H1 (cell line): ENCODE measurements around the gene R3HDM1. TPM values are rescaled to one million over a fixed set of nuclear protein-coding genes. Genes with fewer than 3 reads are reported as not detected.

Experiments used
- BRCA1 ChIP-seq: IDR thresholded peaks from 2 replicates; pipeline ENCODE4 v1.6.1; 2012; ENCODE audit warnings: low read depth, low read length, improper control_type of control experiment
- GTF2F1 ChIP-seq: IDR thresholded peaks from 2 replicates; pipeline ENCODE4 v1.6.1; 2012; ENCODE audit warnings: low read depth, low read length, improper control_type of control experiment, borderline replicate concordance
- NRF1 ChIP-seq: IDR thresholded peaks from 2 replicates; pipeline ENCODE4 v1.6.1; 2011; ENCODE audit warnings: mild to moderate bottlenecking, low read depth, low read length, improper control_type of control experiment
- RXRA ChIP-seq: IDR thresholded peaks from 2 replicates; pipeline ENCODE4 v1.6.1; 2011; ENCODE audit warnings: low read depth, mild to moderate bottlenecking, low read length, moderate library complexity; ENCODE audit not compliant: insufficient read depth
- SP1 ChIP-seq: IDR thresholded peaks from 2 replicates; pipeline ENCODE4 v1.6.1; 2011; ENCODE audit warnings: low read depth, low read length
- polyA plus RNA-seq, 7 experiments: library from polyadenylated mRNA; depleted of rRNA in 3 of 7; stranded (reverse) in 5 of 7; unstranded in 2 of 7; fragments of >200 nt in 5 of 7; fragments of 200-250 nt in 2 of 7; gene quantifications; 1 replicate in 5 of 7; 2 replicates in 1 of 7; 4 replicates in 1 of 7; pipeline versions ENCODE4 v1.2.1 to v1.2.3, GENCODE V29; 2011 to 2013; ENCODE audit warnings: missing spikeins in 2 of 7, mixed read lengths in 2 of 7
- total RNA-seq: library from RNA; stranded (reverse); fragmentation: NEBNext Ultra II Directional; extraction: Animal tissue kit (Norgen Biotek cat#: 25700); gene quantifications from 2 replicates; pipeline ENCODE4 v1.2.1, GENCODE V29; 2021
- TF ChIP-seq, protein P1 (sequence below): IDR thresholded peaks from 2 replicates; pipeline ENCODE4 v1.6.1; 2012; ENCODE audit warnings: low read length, inconsistent platforms

Gene R3HDM1
- total and polyA plus RNA-seq, 2 of the 8 experiments (the other 6 are each of a cell fraction or from before 2014, with no cell fraction given), result 77.7 to 120 TPM

DNA sequence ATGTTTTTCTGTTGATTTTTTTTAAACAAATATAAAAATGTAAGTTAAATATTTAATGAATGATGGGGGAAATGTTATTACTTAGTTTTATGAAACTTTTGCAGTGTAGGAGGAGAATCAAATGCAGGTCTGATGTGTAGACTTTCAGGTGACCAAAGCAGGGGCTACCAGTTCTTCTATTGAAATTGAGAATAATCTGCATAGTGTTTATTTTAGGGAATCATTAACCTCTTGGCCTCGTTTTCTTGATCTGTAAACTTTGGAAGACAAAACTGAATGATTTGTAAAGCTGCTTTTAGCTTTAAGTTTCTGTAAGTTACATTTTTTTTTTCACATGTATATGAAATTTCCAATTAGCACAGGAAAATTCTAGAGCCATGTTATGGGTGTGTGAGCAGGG, 99.2 kb downstream of the R3HDM1 start (continued):
- TF ChIP-seq RXRA (no peak), GTF2F1 (no peak), SP1 (no peak), BRCA1 (no peak), NRF1 (no peak)
- TF ChIP-seq, protein P1, sequence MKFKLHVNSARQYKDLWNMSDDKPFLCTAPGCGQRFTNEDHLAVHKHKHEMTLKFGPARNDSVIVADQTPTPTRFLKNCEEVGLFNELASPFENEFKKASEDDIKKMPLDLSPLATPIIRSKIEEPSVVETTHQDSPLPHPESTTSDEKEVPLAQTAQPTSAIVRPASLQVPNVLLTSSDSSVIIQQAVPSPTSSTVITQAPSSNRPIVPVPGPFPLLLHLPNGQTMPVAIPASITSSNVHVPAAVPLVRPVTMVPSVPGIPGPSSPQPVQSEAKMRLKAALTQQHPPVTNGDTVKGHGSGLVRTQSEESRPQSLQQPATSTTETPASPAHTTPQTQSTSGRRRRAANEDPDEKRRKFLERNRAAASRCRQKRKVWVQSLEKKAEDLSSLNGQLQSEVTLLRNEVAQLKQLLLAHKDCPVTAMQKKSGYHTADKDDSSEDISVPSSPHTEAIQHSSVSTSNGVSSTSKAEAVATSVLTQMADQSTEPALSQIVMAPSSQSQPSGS, result no peak
- TF ChIP-seq, all 59 proteins: peak for 0
